Smooth muscle cell (in vitro differentiated cells): ENCODE measurements around the gene POLD3. TPM values are rescaled to one million over a fixed set of nuclear protein-coding genes. Genes with fewer than 3 reads are reported as not detected.

Experiments
- DNase-seq: peaks from one replicate; lab custom pipeline; 2025; ENCODE audit not compliant: unreplicated experiment; lab: John Stamatoyannopoulos, UW
- H2AFZ ChIP-seq: fragments of 200-600 bp; sonication (generic); 2 replicates; pipeline ENCODE4 v1.6.0; 2016; ENCODE audit warnings: antibody characterized with exemption, low read depth, mild to moderate bottlenecking
- H3F3A ChIP-seq: fragments of 200-600 bp; sonication (generic); 2 replicates; pipeline ENCODE4 v1.6.0; 2017; ENCODE audit warnings: antibody characterized with exemption, low read depth
- H3K27ac ChIP-seq: fragments of 200-600 bp; sonication (generic); 2 replicates; pipeline ENCODE4 v1.5.1; 2016; ENCODE audit warnings: low read depth, mild to moderate bottlenecking
- H3K27me3 ChIP-seq: fragments of 200-600 bp; sonication (generic); 2 replicates; pipeline ENCODE4 v1.6.1; 2016; ENCODE audit warnings: low read depth, mild to moderate bottlenecking
- H3K36me3 ChIP-seq: fragments of 200-600 bp; sonication (generic); 2 replicates; pipeline ENCODE4 v1.5.1; 2016; ENCODE audit warnings: low read depth
- H3K4me1 ChIP-seq: fragments of 200-600 bp; sonication (generic); 2 replicates; pipeline ENCODE4 v1.5.1; 2016; ENCODE audit warnings: low read depth
- H3K4me2 ChIP-seq: fragments of 200-600 bp; sonication (generic); 2 replicates; pipeline ENCODE4 v1.6.0; 2016; ENCODE audit warnings: mild to moderate bottlenecking
- H3K4me3 ChIP-seq: fragments of 200-600 bp; sonication (generic); 2 replicates; pipeline ENCODE4 v1.5.1; 2016; ENCODE audit warnings: mild to moderate bottlenecking
- H3K79me2 ChIP-seq: fragments of 200-600 bp; sonication (generic); 2 replicates; pipeline ENCODE4 v1.6.0; 2016; ENCODE audit warnings: low read depth, mild to moderate bottlenecking
- H3K9ac ChIP-seq: fragments of 200-600 bp; sonication (generic); 2 replicates; pipeline ENCODE4 v1.6.0; 2016; ENCODE audit warnings: low read depth
- H3K9me3 ChIP-seq: fragments of 200-600 bp; sonication (generic); replicated peaks from 2 replicates; pipeline ENCODE4 v1.5.1; 2016; ENCODE audit warnings: low read depth
- H4K20me1 ChIP-seq: fragments of 200-600 bp; sonication (generic); 2 replicates; pipeline ENCODE4 v1.6.0; 2016; ENCODE audit warnings: low read depth
- CTCF ChIP-seq: fragments of 200-600 bp; sonication (generic); IDR thresholded peaks from 2 replicates; pipeline ENCODE4 v1.5.1; 2017; ENCODE audit warnings: borderline replicate concordance, mild to moderate bottlenecking, antibody characterized with exemption; ENCODE audit not compliant: insufficient read depth, poor library complexity, severe bottlenecking
- WGBS: methylation state at CpG from one replicate; pipeline ENCODE4 v1.1.7; 2016; ENCODE audit warnings: low lambda C conversion rate; 5-methylcytosine and 5-hydroxymethylcytosine counted together
- polyA plus RNA-seq: library from polyadenylated mRNA; unstranded; fragments of >200 nt; fragmentation: Nextera tagmentation; extraction: Ambion mirVana; gene quantifications from 2 replicates; pipeline ENCODE4 v1.2.1, GENCODE V29; 2016
- total RNA-seq: library from RNA; depleted of rRNA; stranded (reverse); fragments of >200 nt; gene quantifications from 2 replicates; pipeline ENCODE4 v1.2.3, GENCODE V29; 2014

The POLD3 gene
- total and polyA plus RNA-seq, 2 experiments from 2014 or later, result 21.0 to 33.9 TPM

GRCh38 chr11:74685905-74686304, 93.5 kb downstream of the POLD3 start:
- no peaks in the 10 kb centered on the region for H3K36me3 ChIP-seq
- no peak overlapping the region for H3K4me3 ChIP-seq
- H3F3A ChIP-seq, result peaks cover 7% of the 10 kb centered on the region
- no peak overlapping the region for H3K4me2 ChIP-seq
- H3K27me3 ChIP-seq, result no peaks in the 10 kb centered on the region
- no peaks in the 10 kb centered on the region for H3K4me1 ChIP-seq
- H3K79me2 ChIP-seq, result no peaks in the 10 kb centered on the region
- no peak overlapping the region for H3K9ac ChIP-seq
- H3K27ac ChIP-seq, result peak overlapping the region; percentile 76
- WGBS, result 97% methylated on average over 3 of the region's 3 CpGs
- no peak for DNase-seq
- TF ChIP-seq CTCF, result no peak
- no peak overlapping the region for H2AFZ ChIP-seq
- H3K9me3 ChIP-seq, result no peaks in the 10 kb centered on the region
- H4K20me1 ChIP-seq, result no peaks in the 10 kb centered on the region

GRCh38 chr11:74686792-74687191, 94.4 kb downstream of the POLD3 start:
- no peaks in the 10 kb centered on the region for H4K20me1 ChIP-seq
- peak overlapping the region; percentile 40 for H3K4me2 ChIP-seq
- H3F3A ChIP-seq, result peaks cover 7% of the 10 kb centered on the region
- H3K27ac ChIP-seq, result peak overlapping the region; percentile 76
- H3K4me1 ChIP-seq, result no peaks in the 10 kb centered on the region
- no peak overlapping the region for H3K4me3 ChIP-seq
- H2AFZ ChIP-seq, result no peak overlapping the region
- WGBS, result 64% methylated on average over 4 of the region's 4 CpGs
- H3K36me3 ChIP-seq, result no peaks in the 10 kb centered on the region
- H3K79me2 ChIP-seq, result no peaks in the 10 kb centered on the region
- no peaks in the 10 kb centered on the region for H3K27me3 ChIP-seq
- no peak for DNase-seq
- TF ChIP-seq CTCF, result no peak
- H3K9me3 ChIP-seq, result no peaks in the 10 kb centered on the region
- H3K9ac ChIP-seq, result no peak overlapping the region

GRCh38 chr11:74687237-74688023, 95.0 kb downstream of the POLD3 start:
- 46% methylated on average over 6 of the region's 6 CpGs for WGBS
- Histone ChIP-seq H3K27me3 (no peaks in the 10 kb centered on the region), H3K4me3 (no peak overlapping the region), H3K4me2 (peak overlapping the region; percentile 40), H4K20me1 (no peaks in the 10 kb centered on the region), H3K27ac (peak overlapping the region; percentile 76), H3K4me1 (no peaks in the 10 kb centered on the region), H3K9me3 (no peaks in the 10 kb centered on the region), H3K36me3 (no peaks in the 10 kb centered on the region), H3K79me2 (no peaks in the 10 kb centered on the region), H3F3A (peaks cover 7% of the 10 kb centered on the region), H2AFZ (no peak overlapping the region), H3K9ac (no peak overlapping the region)
- no peak for TF ChIP-seq CTCF
- DNase-seq, result no peak

- Histone ChIP-seq H3F3A (peaks cover 7% of the 10 kb centered on the region), H3K27ac (no peak overlapping the region), H3K4me1 (no peaks in the 10 kb centered on the region), H3K27me3 (no peaks in the 10 kb centered on the region), H3K9me3 (no peaks in the 10 kb centered on the region), H3K9ac (no peak overlapping the region), H4K20me1 (no peaks in the 10 kb centered on the region), H3K4me3 (no peak overlapping the region), H3K36me3 (no peaks in the 10 kb centered on the region), H2AFZ (no peak overlapping the region), H3K79me2 (no peaks in the 10 kb centered on the region), H3K4me2 (no peak overlapping the region)
- DNase-seq, result no peak
- TF ChIP-seq CTCF, result no peak
- WGBS, result 94% methylated on average over 4 of the region's 4 CpGs
Observed at GRCh38 chr11:74689666-74690065, 97.3 kb downstream of the POLD3 start.
